ENCODE results near the gene FRMD4A. TPM values are rescaled to one million over a fixed set of nuclear protein-coding genes. Genes with fewer than 3 reads are reported as not detected.

FRMD4A gene
- total and polyA plus RNA-seq, 10 of the 15 experiments (the other 5 are each of a cell fraction or from before 2014, with no cell fraction given) = 17.8 to 75.2 (median 39.1) TPM

DNA sequence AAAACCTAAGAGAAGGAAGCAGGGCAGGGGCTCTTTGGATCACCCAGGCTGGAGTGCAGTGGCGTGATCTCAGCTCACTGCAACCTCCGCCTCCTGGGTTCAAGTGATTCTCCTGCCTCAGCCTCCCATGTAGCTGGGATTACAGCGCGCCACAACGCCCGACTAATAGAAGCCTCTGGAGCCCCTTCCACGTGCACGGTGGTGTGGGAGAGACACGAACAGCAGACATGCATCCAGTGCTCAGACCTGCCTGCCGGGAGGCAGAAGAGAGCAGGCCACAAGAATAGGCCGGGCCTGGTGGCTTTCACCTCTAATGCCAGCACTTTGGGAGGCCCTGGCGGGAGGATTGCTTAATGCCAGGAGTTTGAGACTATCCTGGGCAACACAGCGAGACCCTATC, 647.7 kb downstream of the FRMD4A start (continued):
- TF ChIP-seq, protein P1, sequence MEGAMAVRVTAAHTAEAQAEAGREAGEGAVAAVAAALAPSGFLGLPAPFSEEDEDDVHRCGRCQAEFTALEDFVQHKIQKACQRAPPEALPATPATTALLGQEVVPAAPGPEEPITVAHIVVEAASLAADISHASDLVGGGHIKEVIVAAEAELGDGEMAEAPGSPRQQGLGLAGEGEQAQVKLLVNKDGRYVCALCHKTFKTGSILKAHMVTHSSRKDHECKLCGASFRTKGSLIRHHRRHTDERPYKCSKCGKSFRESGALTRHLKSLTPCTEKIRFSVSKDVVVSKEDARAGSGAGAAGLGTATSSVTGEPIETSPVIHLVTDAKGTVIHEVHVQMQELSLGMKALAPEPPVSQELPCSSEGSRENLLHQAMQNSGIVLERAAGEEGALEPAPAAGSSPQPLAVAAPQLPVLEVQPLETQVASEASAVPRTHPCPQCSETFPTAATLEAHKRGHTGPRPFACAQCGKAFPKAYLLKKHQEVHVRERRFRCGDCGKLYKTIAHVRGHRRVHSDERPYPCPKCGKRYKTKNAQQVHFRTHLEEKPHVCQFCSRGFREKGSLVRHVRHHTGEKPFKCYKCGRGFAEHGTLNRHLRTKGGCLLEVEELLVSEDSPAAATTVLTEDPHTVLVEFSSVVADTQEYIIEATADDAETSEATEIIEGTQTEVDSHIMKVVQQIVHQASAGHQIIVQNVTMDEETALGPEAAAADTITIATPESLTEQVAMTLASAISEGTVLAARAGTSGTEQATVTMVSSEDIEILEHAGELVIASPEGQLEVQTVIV (IDR thresholded peaks at IDR 0.05; ENCODE audit: borderline replicate concordance, partially characterized antibody) = no peak
- TF ChIP-seq RBBP5 (conservative IDR thresholded peaks at IDR 0.05) (no peak), BMI1 (IDR thresholded peaks at IDR 0.05; ENCODE audit: borderline replicate concordance) (no peak), PAX5 (IDR thresholded peaks at IDR 0.05; ENCODE audit: borderline replicate concordance, low read depth, low read length) (no peak), POLR2AphosphoS5 (IDR thresholded peaks at IDR 0.05; ENCODE audit: low read length) (no peak), TARDBP (IDR thresholded peaks at IDR 0.05; ENCODE audit: borderline replicate concordance) (no peak)

DNA sequence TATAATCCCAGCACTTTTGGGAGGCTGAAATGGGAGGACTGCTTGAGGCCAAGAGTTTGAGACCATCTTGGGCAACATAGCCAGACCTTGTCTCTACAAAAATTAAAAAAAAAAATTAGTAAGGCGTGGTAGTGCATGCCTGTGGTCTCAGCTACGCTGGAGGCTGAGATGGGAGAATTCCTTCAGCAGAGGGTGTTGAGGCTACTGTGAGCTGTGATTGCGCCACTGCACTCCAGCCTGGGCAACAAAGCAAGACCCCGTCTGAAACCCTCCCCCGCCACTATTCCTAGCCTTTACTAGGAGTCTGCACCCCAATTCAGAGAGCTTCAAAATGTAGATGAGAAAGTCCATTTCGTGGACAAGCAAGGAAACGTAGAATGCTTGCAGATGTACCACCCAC, 648.8 kb downstream of the FRMD4A start:
- no peak overlapping the region for H3K9ac ChIP-seq (ENCODE audit: control insufficient read depth, insufficient read depth, low read length)
- in situ Hi-C loops (cut with MboI) = no loop called here
- no peak for FAIRE-seq
- H3K27me3 ChIP-seq (replicated peaks in 1 of 2; ENCODE audit: control insufficient read depth in 2 of 2, insufficient read depth in 2 of 2, low read length in 1 of 2) = no peaks in the 10 kb centered on the region
- H3K9me3 ChIP-seq (replicated peaks; ENCODE audit: control insufficient read depth, insufficient read depth, low read length) = no peaks in the 10 kb centered on the region
- peaks cover 12 to 27% of the 10 kb centered on the region in 2 experiments; a peak in 3 of 4 replicates for H3K36me3 ChIP-seq (ENCODE audit: control insufficient read depth in 2 of 2, insufficient read depth in 2 of 2, low read length in 1 of 2)
- WGBS (ENCODE audit: insufficient coverage, insufficient replicate concordance, low lambda C conversion rate, missing lambda C conversion rate) = 58% methylated on average over 7 of the region's 7 CpGs
- intact Hi-C loops (cut with micrococcal nuclease; ENCODE audit: unreplicated experiment) = no loop called here
- no peak overlapping the region for H3K27ac ChIP-seq (ENCODE audit: control insufficient read depth, insufficient read depth)
- RAD21 ChIA-PET (ENCODE audit: unreplicated experiment) = interaction anchor here (1.0 to 1.4 kb wide), 3 partner anchors 23 to 105 kb away, joined by 3 to 5 read pairs (median 3); no protein-coding TSS in a partner anchor
- SMC1A ChIA-PET (ENCODE audit: uncharacterized antibody, unreplicated experiment) = interaction anchor here (0.9 to 1.3 kb wide), 5 partner anchors 10 to 82 kb away, joined by 3 to 4 read pairs (median 4); no protein-coding TSS in a partner anchor
- no peaks in the 10 kb centered on the region; the same call in none of the 2 replicates for H3K79me2 ChIP-seq (ENCODE audit: control insufficient read depth, insufficient read depth, low read length)
- ATAC-seq = no peak
- CTCF ChIA-PET = interaction anchor here (1.3 to 1.5 kb wide), 2 partner anchors 18 to 95 kb away, joined by 5 read pairs; no protein-coding TSS in a partner anchor
- no peak overlapping the region for H3K4me2 ChIP-seq (ENCODE audit: control insufficient read depth, insufficient read depth)
- no peaks in the 10 kb centered on the region for H4K20me1 ChIP-seq (ENCODE audit: control insufficient read depth, insufficient read depth)
- H3K4me1 ChIP-seq (ENCODE audit: control insufficient read depth, insufficient read depth, low read length) = peaks cover 9% of the 10 kb centered on the region
- BruUV-seq (replicated peaks) = no TSS peak
- no peak overlapping the region for H2AFZ ChIP-seq (ENCODE audit: control insufficient read depth, low read depth, low read length)
- POLR2A ChIA-PET = interaction anchor here (0.7 kb wide), 1 partner anchor 65 kb away, joined by 3 read pairs; no protein-coding TSS in a partner anchor
- H3K4me3 ChIP-seq = no peak overlapping the region
- no peak for DNase-seq (ENCODE audit: low read depth, low spot score)
- TF ChIP-seq RAD21 (IDR thresholded peaks at IDR 0.05; ENCODE audit: insufficient read depth, low read depth, low read length) (no peak), CHD1 (IDR thresholded peaks at IDR 0.05; ENCODE audit: low read depth, low read length) (no peak), RELA (IDR thresholded peaks at IDR 0.05; ENCODE audit: borderline replicate concordance, partially characterized antibody) (no peak), NFYA (IDR thresholded peaks at IDR 0.05; ENCODE audit: borderline replicate concordance, low read depth, low read length) (no peak), ASH2L (IDR thresholded peaks at IDR 0.05; ENCODE audit: borderline replicate concordance, low read depth) (no peak), SREBF2 (IDR thresholded peaks at IDR 0.05; ENCODE audit: low read length) (no peak), BRCA1 (IDR thresholded peaks at IDR 0.05; ENCODE audit: low read depth, low read length) (no peak), STAT3 (IDR thresholded peaks at IDR 0.05; ENCODE audit: low read depth, low read length) (no peak), EGR1 (IDR thresholded peaks at IDR 0.05; ENCODE audit: borderline replicate concordance in 1 of 2, low read depth in 2 of 2, low read length in 2 of 2) (no peak), ZNF274 (IDR thresholded peaks at IDR 0.05; ENCODE audit: insufficient read depth, insufficient read length) (no peak)
- TF ChIP-seq, protein P2, sequence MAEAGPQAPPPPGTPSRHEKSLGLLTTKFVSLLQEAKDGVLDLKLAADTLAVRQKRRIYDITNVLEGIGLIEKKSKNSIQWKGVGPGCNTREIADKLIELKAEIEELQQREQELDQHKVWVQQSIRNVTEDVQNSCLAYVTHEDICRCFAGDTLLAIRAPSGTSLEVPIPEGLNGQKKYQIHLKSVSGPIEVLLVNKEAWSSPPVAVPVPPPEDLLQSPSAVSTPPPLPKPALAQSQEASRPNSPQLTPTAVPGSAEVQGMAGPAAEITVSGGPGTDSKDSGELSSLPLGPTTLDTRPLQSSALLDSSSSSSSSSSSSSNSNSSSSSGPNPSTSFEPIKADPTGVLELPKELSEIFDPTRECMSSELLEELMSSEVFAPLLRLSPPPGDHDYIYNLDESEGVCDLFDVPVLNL (IDR thresholded peaks at IDR 0.05; ENCODE audit: low read depth, low read length) = no peak
- TF ChIP-seq, protein P3, sequence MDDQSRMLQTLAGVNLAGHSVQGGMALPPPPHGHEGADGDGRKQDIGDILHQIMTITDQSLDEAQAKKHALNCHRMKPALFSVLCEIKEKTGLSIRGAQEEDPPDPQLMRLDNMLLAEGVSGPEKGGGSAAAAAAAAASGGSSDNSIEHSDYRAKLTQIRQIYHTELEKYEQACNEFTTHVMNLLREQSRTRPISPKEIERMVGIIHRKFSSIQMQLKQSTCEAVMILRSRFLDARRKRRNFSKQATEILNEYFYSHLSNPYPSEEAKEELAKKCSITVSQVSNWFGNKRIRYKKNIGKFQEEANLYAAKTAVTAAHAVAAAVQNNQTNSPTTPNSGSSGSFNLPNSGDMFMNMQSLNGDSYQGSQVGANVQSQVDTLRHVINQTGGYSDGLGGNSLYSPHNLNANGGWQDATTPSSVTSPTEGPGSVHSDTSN (IDR thresholded peaks at IDR 0.05; ENCODE audit: insufficient replicate concordance, low read depth, low read length) = no peak

Measured in GM12878 (cell line).